Stimulated activated CD8-positive, alpha-beta memory T cell treated with anti-CD3 and anti-CD28 coated beads, Interleukin-2, amount 100 ng/mL, for 1 hour (primary cell): ENCODE results near the gene UACA.
A peak's percentile ranks its signal among the peaks of the same experiment; 100 is the strongest.
"Not testable (repeated sequence)": the region's sequence is repeated elsewhere in the genome, so short reads cannot be mapped to it uniquely, and the experiment has no call there.

Experiments used
- DNase-seq, 2 donors: peaks; one replicate each; pipeline ENCODE4 v3.0.0-alpha.2; 2020; ENCODE audit warnings: low read depth in 2 of 2

UACA gene, protein sequence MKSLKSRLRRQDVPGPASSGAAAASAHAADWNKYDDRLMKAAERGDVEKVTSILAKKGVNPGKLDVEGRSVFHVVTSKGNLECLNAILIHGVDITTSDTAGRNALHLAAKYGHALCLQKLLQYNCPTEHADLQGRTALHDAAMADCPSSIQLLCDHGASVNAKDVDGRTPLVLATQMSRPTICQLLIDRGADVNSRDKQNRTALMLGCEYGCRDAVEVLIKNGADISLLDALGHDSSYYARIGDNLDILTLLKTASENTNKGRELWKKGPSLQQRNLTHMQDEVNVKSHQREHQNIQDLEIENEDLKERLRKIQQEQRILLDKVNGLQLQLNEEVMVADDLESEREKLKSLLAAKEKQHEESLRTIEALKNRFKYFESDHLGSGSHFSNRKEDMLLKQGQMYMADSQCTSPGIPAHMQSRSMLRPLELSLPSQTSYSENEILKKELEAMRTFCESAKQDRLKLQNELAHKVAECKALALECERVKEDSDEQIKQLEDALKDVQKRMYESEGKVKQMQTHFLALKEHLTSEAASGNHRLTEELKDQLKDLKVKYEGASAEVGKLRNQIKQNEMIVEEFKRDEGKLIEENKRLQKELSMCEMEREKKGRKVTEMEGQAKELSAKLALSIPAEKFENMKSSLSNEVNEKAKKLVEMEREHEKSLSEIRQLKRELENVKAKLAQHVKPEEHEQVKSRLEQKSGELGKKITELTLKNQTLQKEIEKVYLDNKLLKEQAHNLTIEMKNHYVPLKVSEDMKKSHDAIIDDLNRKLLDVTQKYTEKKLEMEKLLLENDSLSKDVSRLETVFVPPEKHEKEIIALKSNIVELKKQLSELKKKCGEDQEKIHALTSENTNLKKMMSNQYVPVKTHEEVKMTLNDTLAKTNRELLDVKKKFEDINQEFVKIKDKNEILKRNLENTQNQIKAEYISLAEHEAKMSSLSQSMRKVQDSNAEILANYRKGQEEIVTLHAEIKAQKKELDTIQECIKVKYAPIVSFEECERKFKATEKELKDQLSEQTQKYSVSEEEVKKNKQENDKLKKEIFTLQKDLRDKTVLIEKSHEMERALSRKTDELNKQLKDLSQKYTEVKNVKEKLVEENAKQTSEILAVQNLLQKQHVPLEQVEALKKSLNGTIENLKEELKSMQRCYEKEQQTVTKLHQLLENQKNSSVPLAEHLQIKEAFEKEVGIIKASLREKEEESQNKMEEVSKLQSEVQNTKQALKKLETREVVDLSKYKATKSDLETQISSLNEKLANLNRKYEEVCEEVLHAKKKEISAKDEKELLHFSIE (N-terminal part only)

DNA sequence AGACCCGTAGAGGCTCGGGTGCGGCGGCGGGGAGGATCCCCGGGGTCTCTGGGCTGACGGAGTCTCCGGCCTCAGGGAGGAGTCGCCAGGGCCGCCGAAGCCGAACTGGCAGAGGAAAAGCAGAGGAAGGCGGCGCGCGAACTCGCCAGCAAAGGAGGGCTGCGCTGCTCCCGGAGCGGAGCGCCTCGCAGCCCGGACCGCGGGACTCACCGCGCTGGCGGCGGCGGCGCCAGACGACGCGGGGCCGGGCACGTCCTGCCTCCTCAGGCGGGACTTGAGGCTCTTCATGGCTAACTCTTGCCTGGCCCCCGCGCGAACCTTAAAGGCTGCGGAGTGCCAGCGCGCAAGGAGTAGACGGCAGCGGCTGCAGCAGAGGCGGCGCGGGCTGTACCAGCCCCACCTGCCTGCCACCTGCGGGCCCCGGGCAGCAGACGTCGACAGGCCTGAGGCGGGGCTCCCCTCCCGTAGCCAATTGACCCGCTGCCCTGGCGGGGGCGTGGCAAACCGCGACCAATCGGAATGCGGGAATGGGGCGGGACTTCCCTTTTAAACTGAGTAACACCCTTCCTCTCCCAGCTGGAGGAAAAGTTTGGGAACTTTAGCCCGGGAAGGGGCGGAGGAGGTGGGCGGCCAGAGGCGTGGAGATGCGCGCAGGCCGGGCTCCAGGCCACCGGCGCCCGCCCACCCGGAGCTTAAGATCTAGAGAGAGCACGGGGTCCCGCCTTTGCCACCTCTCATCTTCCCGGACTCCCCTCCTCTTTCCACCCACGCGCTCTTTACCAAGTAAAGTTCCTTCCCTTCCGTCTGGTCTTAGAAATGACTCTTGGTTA lies at the start of gene UACA:
UACA (minus strand) TSS at position 439 of the 830 bp plus-strand sequence; CDS start at position 288, 151 bp downstream.
- peak; percentile 22 to 31 for DNase-seq

DNA sequence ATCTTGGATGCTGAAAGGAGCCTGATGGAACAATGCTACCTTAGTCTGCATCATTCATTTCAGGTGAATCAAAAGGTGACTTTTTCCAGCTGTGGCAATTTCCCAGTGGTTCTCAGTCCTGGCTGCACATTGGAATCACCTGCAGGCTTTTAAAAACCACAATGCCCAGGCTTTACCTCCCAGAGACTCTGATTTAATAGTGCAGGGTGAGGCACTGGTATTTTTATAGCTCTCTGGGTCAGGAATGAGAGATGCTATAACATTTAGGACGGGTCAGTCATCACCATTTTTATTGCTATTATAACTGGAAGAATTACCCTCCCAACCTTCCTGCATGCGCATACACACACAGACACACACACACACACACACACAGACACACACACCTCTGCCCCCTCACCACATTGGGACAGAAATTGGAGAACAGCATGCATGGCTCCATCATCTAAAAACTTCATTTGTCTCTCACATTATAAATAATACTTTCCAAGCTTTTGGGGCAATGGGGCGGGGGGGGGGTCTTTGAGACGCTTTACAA lies 49.5 kb upstream of the UACA start:
- DNase-seq: no peak

DNA sequence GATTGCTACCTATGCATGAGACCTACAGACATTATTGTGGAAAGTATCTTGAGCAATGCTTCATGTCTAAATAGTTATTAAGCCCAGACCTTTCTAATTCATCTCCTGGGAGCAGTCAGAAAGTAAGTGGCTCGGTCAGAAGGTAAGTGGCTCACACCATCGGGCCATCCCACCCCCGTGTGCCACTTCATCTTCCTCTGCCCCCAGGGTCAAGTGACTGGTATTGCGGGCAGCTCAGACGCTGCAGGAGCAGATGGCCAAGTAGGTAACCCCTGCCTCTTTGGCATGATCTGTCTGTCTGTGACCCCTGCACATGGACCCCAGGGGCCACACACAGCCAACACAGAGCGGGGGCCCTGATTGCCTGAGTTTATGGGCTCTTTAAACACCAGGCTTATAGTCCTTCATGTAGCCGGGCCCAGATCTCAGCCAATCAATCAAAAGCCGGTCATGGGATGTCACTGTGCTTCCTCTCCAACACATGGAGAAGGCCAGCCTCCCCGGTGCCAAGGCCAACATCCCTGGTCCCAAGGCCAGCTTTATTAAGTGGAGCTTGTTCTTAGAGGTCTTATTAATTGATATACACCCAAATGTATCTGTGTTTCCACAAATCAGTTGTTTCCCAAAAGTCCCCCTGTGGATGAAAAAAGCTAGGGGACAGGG lies 47.7 kb upstream of the UACA start:
- DNase-seq: no peak

- no peak for DNase-seq
These were observed 43.8 kb upstream of the UACA start for GRCh38 chr15:70806992-70807712.

- DNase-seq: not testable (repeated sequence)
These were observed 41.0 kb upstream of the UACA start for GRCh38 chr15:70804388-70804787.

GRCh38 chr15:70802629-70803028 lies 39.3 kb upstream of the UACA start:
- DNase-seq: no peak

- no peak for DNase-seq
These were observed 37.8 kb upstream of the UACA start for GRCh38 chr15:70801109-70801508.

DNA sequence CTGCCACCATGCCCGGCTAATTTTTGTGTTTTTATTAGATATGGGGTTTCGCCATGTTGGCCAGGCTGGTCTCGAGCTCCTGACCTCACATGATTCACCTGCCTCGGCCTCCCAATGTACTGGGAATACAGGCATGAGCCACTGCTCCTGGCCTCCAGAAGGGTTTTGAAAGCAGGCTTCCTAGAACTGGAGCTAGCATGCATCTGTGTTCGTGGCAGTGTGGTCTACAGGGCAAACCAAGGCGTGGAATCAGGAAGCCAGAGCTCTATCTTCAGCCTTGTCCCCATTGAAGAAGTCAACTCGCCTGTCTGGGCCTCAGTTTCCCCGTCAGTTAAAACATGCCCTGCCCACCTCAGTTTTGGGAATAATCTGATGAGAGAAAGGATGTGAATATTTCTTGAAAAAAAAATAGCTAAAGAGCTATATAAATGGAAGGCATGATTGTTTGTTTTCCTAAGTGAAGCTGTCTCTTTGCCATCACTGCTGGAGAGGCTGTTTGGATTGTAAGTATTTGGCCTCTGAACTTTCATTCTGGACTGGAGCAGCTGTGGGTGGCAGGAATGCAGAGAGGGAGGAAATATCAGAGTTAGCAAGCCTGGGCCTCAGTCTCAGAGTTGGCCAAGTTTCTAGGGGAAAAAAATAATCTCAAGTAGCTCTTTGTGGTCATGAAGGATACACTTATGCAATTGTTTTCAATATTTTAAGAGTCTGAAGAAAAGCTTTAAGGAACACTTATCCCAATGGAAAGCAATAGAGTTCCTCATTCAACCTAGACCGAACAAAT lies 36.5 kb upstream of the UACA start:
- no peak for DNase-seq

GRCh38 chr15:70797464-70797863 lies 34.1 kb upstream of the UACA start:
- no peak for DNase-seq

GRCh38 chr15:70796516-70797310 lies 33.4 kb upstream of the UACA start:
- no peak for DNase-seq

DNA sequence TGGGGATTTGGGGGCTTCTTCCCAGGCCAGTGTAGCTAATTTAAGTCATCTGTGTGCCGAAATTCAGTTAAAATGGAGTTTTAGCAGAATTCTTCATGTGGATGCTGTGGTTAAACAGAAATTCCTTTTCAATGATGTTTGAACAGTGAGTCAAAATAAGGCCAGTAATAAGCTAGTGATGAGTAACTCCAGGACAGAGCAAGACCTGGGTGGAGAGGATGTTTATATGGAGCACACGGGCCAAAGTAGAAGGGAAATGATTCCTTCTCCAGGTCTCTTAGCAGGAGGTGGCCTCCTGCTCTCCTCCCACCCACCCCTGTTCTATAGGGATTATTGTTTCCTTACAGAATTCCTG lies 31.9 kb upstream of the UACA start:
- no peak for DNase-seq

DNA sequence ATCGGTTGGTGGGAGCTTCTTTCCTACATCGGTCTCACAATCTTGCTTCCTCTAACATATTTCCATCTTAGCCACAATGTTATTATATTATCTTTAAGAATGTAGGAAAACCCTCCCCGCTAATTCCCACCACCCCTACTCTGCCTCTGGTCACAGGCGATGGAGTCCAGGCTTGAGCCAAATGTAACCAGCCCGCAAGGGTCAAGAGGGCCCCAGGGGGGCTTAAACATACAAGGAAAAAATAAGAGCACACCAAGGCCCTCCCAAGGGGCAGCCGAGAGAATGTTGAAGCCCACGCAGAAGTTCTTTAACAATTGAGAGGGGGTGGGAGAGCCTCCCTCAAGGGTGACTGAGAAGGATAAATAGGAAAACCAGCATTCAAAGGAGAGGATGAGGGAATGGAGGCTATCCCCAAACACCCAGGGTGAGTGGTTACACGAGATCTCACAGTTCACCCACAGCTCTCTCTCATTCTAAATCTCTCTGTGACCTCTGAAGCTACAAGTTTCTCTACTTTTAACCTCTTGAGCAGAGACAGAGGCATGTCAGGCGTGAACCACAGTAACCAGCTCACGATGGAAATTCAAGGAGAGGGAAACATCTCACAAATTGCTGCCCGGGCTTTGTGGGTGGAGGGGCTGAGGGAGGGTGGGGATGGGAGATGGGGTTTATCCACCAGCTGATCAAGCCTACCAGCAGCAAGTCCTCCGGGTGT lies 31.4 kb upstream of the UACA start:
- no peak for DNase-seq

- no peak for DNase-seq
These were observed 30.3 kb upstream of the UACA start for GRCh38 chr15:70793694-70794093.

- no peak for DNase-seq
These were observed 28.8 kb upstream of the UACA start for GRCh38 chr15:70792171-70792573.

GRCh38 chr15:70791259-70791658 lies 27.9 kb upstream of the UACA start:
- DNase-seq: no peak

DNA sequence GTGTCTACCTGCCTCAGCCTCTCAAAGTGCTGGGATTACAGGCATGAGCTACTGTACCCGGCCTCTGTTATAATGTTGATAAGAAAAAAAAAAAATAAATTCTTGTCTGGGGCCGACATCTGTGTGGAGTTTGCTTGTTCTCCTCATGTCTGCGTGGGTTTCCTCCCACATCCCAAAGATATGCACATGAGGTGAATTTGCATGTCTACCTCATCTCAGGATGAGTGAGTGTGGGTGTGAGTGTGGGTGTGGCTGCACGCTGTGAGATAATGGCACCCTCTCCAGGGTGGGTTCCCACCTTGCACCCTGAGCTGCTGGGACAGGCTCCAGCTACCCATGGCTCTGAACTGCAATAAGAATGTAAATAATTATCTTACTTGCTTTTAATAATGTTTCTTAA lies 25.9 kb upstream of the UACA start:
- no peak for DNase-seq
